Measurements from ENCODE around the gene CMSS1. TPM values are rescaled to one million over a fixed set of nuclear protein-coding genes. Genes with fewer than 3 reads are reported as not detected.

The CMSS1 gene
- total and polyA plus RNA-seq, 2 of the 13 experiments (the other 11 are each of a cell fraction or from before 2014, with no cell fraction given): 6.4 to 48.7 TPM

- TF ChIP-seq FOXA1 (IDR thresholded peaks at IDR 0.05) (no peak), FOXA1 (CRISPR knock-in tag; IDR thresholded peaks at IDR 0.05) (peak; percentile 73), ZNF318 (CRISPR knock-in tag; IDR thresholded peaks at IDR 0.05) (no peak), TCF12 (IDR thresholded peaks at IDR 0.05) (no peak), TCF12 (CRISPR knock-in tag; IDR thresholded peaks at IDR 0.05) (no peak), MED8 (CRISPR knock-in tag; IDR thresholded peaks at IDR 0.05; ENCODE audit: insufficient replicate concordance) (no peak), ZNF224 (CRISPR knock-in tag; IDR thresholded peaks at IDR 0.05) (no peak), ZBTB25 (CRISPR knock-in tag; IDR thresholded peaks at IDR 0.05) (0 out of 2 replicates have a peak, but pooled peaks have one; percentile 27), AGO1 (IDR thresholded peaks at IDR 0.05; ENCODE audit: low read depth, low read length, poor library complexity, severe bottlenecking) (no peak), ZNF776 (CRISPR knock-in tag; IDR thresholded peaks at IDR 0.05) (no peak), SP5 (CRISPR knock-in tag; IDR thresholded peaks at IDR 0.05; ENCODE audit: borderline replicate concordance, low read depth) (no peak), SRSF4 (IDR thresholded peaks at IDR 0.05; ENCODE audit: low read depth, low read length, poor library complexity, severe bottlenecking) (no peak), SYNCRIP (IDR thresholded peaks at IDR 0.05; ENCODE audit: insufficient read depth, low read depth, low read length) (no peak), HINFP (CRISPR knock-in tag; IDR thresholded peaks at IDR 0.05; ENCODE audit: low read depth) (no peak), ZNF251 (CRISPR knock-in tag; IDR thresholded peaks at IDR 0.05) (no peak), GATAD1 (CRISPR knock-in tag; IDR thresholded peaks at IDR 0.05) (peak; percentile 60), ZBTB38 (CRISPR knock-in tag; IDR thresholded peaks at IDR 0.05) (no peak), SRSF1 (optimal IDR thresholded peaks at IDR 0.05; ENCODE audit: low read depth, low read length) (no peak), IKZF1 (IDR thresholded peaks at IDR 0.05) (no peak)
Observed at GRCh38 chr3:100063929-100064461, 246.3 kb downstream of the CMSS1 start (continued).

Measured in HepG2 (cell line).